HG03354 (cell line): ENCODE measurements around the gene NHLRC2.

Experiments
- ATAC-seq: cut with Tn5 transposase; IDR thresholded peaks from one replicate; pipeline ENCODE4 v1.9.1; 2021; ENCODE audit warnings: mild to moderate bottlenecking; ENCODE audit not compliant: unreplicated experiment, poor library complexity, severe bottlenecking

NHLRC2 gene

GRCh38 chr10:113899952-113900598 is 45.6 kb downstream of the NHLRC2 start:
- no peak for ATAC-seq

- ATAC-seq: no peak
These were observed 51.3 kb downstream of the NHLRC2 start for GRCh38 chr10:113905756-113906155.

GRCh38 chr10:113907166-113907565 is 52.7 kb downstream of the NHLRC2 start:
- ATAC-seq: no peak

- ATAC-seq: no peak
These were observed 53.8 kb downstream of the NHLRC2 start for GRCh38 chr10:113908236-113908635.

- no peak for ATAC-seq
These were observed 56.7 kb downstream of the NHLRC2 start for GRCh38 chr10:113911113-113911512.

GRCh38 chr10:113911839-113912238 is 57.4 kb downstream of the NHLRC2 start:
- no peak for ATAC-seq

- no peak for ATAC-seq
These were observed 58.1 kb downstream of the NHLRC2 start for GRCh38 chr10:113912582-113912981.

GRCh38 chr10:113914956-113915355 is 60.5 kb downstream of the NHLRC2 start:
- no peak for ATAC-seq

GRCh38 chr10:113915540-113915939 is 61.1 kb downstream of the NHLRC2 start:
- ATAC-seq: no peak

- ATAC-seq: no peak
These were observed 61.6 kb downstream of the NHLRC2 start for GRCh38 chr10:113916053-113916452.

GRCh38 chr10:113917636-113918035 is 63.2 kb downstream of the NHLRC2 start:
- no peak for ATAC-seq

GRCh38 chr10:113920114-113920513 is 65.7 kb downstream of the NHLRC2 start:
- no peak for ATAC-seq

GRCh38 chr10:113920875-113921274 is 66.4 kb downstream of the NHLRC2 start:
- no peak for ATAC-seq

GRCh38 chr10:113921561-113922370 is 67.3 kb downstream of the NHLRC2 start:
- no peak for ATAC-seq

- no peak for ATAC-seq
These were observed 68.5 kb downstream of the NHLRC2 start for GRCh38 chr10:113922787-113923570.

GRCh38 chr10:113924186-113924585 is 69.7 kb downstream of the NHLRC2 start:
- ATAC-seq: no peak

GRCh38 chr10:113924664-113925063 is 70.2 kb downstream of the NHLRC2 start:
- no peak for ATAC-seq

- ATAC-seq: no peak
These were observed 73.0 kb downstream of the NHLRC2 start for GRCh38 chr10:113927440-113927839.

GRCh38 chr10:113928830-113929229 is 74.4 kb downstream of the NHLRC2 start:
- ATAC-seq: no peak

GRCh38 chr10:113929522-113929921 is 75.1 kb downstream of the NHLRC2 start:
- no peak for ATAC-seq
